ENCODE data around the gene HSPA13. TPM values are rescaled to one million over a fixed set of nuclear protein-coding genes. Genes with fewer than 3 reads are reported as not detected.

Gene HSPA13
- total RNA-seq, 2 donors from 2014 or later = 19.9 to 27.6 TPM

DNA sequence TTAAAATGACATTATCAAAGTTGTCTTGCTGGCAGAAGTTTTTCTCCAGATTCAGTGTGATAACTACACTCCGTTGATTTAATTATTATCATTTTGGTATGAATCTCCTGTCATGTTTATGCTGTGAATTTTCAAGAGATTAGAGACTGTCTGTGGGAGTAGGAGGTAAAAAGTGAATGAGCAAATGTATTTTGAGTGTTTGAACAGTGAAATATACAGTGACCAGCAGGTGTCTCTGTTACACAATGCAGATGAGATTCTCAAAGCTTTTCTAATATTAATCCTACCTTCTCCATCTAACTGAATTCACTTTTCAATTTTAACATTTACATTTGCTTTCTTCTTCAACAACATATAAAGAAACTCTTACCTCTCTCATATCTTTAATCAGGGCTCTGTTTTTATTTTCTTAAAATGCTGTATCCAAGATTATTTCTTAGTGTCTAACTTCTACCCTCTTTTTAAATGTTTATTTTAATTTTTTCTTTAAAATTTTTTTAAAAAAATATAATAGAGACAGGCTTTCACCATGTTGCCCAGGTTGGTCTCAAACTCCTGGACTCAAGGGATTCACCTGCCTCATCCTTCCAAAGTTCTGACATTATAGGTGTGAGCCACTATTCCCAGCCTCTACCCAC, 20.9 kb upstream of the HSPA13 start:
- TF ChIP-seq CTCF (IDR thresholded peaks at IDR 0.05) = peak; percentile 34
- Histone ChIP-seq H3K4me3 (no peak overlapping the region), H3K27me3 (replicated peaks; ENCODE audit: insufficient read depth) (no peaks in the 10 kb centered on the region), H3K36me3 (no peaks in the 10 kb centered on the region), H3K9me3 (no peaks in the 10 kb centered on the region), H3K4me1 (ENCODE audit: control insufficient read depth in 1 of 2, low read depth in 2 of 2) (no peaks in the 10 kb centered on the region), H3K27ac (no peak overlapping the region)
- ATAC-seq (ENCODE audit: insufficient number of reproducible peaks, low FRiP score, low read depth) (no peak), DNase-seq (ENCODE audit: low spot score) (no peak)

- H3K36me3 ChIP-seq = no peaks in the 10 kb centered on the region
- no peak overlapping the region for H3K27ac ChIP-seq
- no peaks in the 10 kb centered on the region for H3K27me3 ChIP-seq (replicated peaks; ENCODE audit: insufficient read depth)
- H3K4me1 ChIP-seq (ENCODE audit: control insufficient read depth in 1 of 2, low read depth in 2 of 2) = no peaks in the 10 kb centered on the region
- ATAC-seq (ENCODE audit: insufficient number of reproducible peaks, low FRiP score, low read depth) (no peak), DNase-seq (ENCODE audit: low spot score) (no peak)
- TF ChIP-seq CTCF (IDR thresholded peaks at IDR 0.05) = no peak
- H3K9me3 ChIP-seq = no peaks in the 10 kb centered on the region
- no peak overlapping the region for H3K4me3 ChIP-seq
These were observed 18.3 kb upstream of the HSPA13 start for GRCh38 chr21:14401217-14401616.

DNA sequence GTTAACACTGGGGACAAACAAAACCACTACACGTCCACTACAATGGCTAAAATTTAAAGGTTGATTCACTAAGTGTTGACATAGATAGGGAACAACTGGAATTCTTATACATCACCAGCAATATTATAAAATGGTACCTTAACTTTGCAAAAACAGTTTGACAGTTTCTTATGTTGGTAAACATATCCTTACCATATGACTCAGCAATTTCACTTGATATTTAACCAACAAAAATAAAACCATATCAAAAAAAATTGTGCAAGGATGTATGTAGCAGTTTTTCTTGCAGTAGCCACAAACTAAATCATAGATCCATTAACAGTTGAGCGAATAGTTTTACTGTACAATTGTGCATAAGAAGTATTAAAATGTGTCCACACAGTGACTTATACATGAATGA, 5.3 kb upstream of the HSPA13 start:
- H3K9me3 ChIP-seq = no peaks in the 10 kb centered on the region
- no peak overlapping the region for H3K4me3 ChIP-seq
- H3K27me3 ChIP-seq (replicated peaks; ENCODE audit: insufficient read depth) = no peaks in the 10 kb centered on the region
- TF ChIP-seq CTCF (IDR thresholded peaks at IDR 0.05) = no peak
- H3K4me1 ChIP-seq (ENCODE audit: control insufficient read depth in 1 of 2, low read depth in 2 of 2) = no peaks in the 10 kb centered on the region
- DNase-seq (ENCODE audit: low spot score) (no peak), ATAC-seq (ENCODE audit: insufficient number of reproducible peaks, low FRiP score, low read depth) (no peak)
- no peaks in the 10 kb centered on the region for H3K36me3 ChIP-seq
- no peak overlapping the region for H3K27ac ChIP-seq

GRCh38 chr21:14384453-14384852, 1.5 kb upstream of the HSPA13 start:
- DNase-seq (ENCODE audit: low spot score) = no peak
- H3K9me3 ChIP-seq = no peaks in the 10 kb centered on the region
- peaks cover 15 to 28% of the 10 kb centered on the region in 2 donors for H3K4me1 ChIP-seq (ENCODE audit: control insufficient read depth in 1 of 2, low read depth in 2 of 2)
- peak overlapping the region; percentile 80 for H3K4me3 ChIP-seq
- no peak for TF ChIP-seq CTCF (IDR thresholded peaks at IDR 0.05)
- H3K27ac ChIP-seq = peak overlapping the region; percentile 85 to 90
- no peaks in the 10 kb centered on the region for H3K36me3 ChIP-seq
- ATAC-seq (ENCODE audit: insufficient number of reproducible peaks, low FRiP score, low read depth) = no peak
- no peaks in the 10 kb centered on the region for H3K27me3 ChIP-seq (replicated peaks; ENCODE audit: insufficient read depth)

- DNase-seq (ENCODE audit: low spot score) (no peak), ATAC-seq (ENCODE audit: insufficient number of reproducible peaks, low FRiP score, low read depth) (peak; percentile 29)
- H3K4me1 ChIP-seq (ENCODE audit: control insufficient read depth in 1 of 2, low read depth in 2 of 2) = peaks cover 15 to 29% of the 10 kb centered on the region in 2 donors
- H3K4me3 ChIP-seq = peak overlapping the region; percentile 80
- H3K9me3 ChIP-seq = no peaks in the 10 kb centered on the region
- H3K27ac ChIP-seq = peak overlapping the region; percentile 85 to 90
- no peak for TF ChIP-seq CTCF (IDR thresholded peaks at IDR 0.05)
- H3K36me3 ChIP-seq = no peaks in the 10 kb centered on the region
- no peaks in the 10 kb centered on the region for H3K27me3 ChIP-seq (replicated peaks; ENCODE audit: insufficient read depth)
These were observed 742 bp upstream of the HSPA13 start for GRCh38 chr21:14383596-14384180.
